Parietal lobe (tissue), 1 donor: ENCODE data around the gene GALNT1. TPM values are rescaled to one million over a fixed set of nuclear protein-coding genes. Genes with fewer than 3 reads are reported as not detected.

Experiments used
- total RNA-seq: library from RNA; depleted of rRNA; stranded (reverse); fragments of >200 nt; gene quantifications from one replicate; pipeline ENCODE4 v1.2.3, GENCODE V29; 2014

GALNT1 gene
- total RNA-seq: 64.5 TPM

DNA sequence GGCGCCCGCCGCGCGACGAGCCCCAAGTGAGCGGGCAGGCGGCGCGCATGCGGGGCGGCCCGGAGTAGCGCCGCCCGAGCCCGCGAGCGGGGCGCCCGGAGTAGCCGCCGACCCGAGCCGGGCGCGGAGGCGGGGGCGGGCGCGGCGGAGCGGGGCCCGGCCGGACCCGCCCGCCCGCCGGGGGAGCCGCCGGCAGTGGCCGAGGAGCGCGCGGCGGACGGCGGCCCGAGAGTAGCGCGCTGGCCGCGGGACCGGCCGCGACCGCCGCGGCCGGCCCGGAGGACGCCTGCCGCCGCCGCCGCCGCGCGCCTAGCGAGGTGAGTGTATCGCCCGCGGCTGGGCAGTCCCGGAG lies at the start of gene GALNT1:
Gene GALNT1, plus strand, starts transcription at position 195 of the 352 bp plus-strand sequence. CDS start 72,923 bp downstream, outside the sequence.

Other genes starting within 250 kb of the GALNT1 start
- gene ZNF24, start 237.3 kb upstream of the GALNT1 start, total RNA-seq: 79.5 TPM
- gene ZNF396, start 204.4 kb upstream of the GALNT1 start, total RNA-seq: 4.4 TPM
- gene INO80C, start 83.8 kb upstream of the GALNT1 start, total RNA-seq: 13.1 TPM